AML-193 (cell line): Measurements from ENCODE around the gene ZMYND15.
"Not testable (repeated sequence)": the region's sequence is repeated elsewhere in the genome, so short reads cannot be mapped to it uniquely, and the experiment has no call there.

Experiments used
- DNase-seq, 2 experiments: peaks; one replicate each; lab custom pipeline; 2025; lab: John Stamatoyannopoulos, UW

The ZMYND15 gene, protein sequence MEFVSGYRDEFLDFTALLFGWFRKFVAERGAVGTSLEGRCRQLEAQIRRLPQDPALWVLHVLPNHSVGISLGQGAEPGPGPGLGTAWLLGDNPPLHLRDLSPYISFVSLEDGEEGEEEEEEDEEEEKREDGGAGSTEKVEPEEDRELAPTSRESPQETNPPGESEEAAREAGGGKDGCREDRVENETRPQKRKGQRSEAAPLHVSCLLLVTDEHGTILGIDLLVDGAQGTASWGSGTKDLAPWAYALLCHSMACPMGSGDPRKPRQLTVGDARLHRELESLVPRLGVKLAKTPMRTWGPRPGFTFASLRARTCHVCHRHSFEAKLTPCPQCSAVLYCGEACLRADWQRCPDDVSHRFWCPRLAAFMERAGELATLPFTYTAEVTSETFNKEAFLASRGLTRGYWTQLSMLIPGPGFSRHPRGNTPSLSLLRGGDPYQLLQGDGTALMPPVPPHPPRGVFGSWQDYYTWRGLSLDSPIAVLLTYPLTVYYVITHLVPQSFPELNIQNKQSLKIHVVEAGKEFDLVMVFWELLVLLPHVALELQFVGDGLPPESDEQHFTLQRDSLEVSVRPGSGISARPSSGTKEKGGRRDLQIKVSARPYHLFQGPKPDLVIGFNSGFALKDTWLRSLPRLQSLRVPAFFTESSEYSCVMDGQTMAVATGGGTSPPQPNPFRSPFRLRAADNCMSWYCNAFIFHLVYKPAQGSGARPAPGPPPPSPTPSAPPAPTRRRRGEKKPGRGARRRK

DNA sequence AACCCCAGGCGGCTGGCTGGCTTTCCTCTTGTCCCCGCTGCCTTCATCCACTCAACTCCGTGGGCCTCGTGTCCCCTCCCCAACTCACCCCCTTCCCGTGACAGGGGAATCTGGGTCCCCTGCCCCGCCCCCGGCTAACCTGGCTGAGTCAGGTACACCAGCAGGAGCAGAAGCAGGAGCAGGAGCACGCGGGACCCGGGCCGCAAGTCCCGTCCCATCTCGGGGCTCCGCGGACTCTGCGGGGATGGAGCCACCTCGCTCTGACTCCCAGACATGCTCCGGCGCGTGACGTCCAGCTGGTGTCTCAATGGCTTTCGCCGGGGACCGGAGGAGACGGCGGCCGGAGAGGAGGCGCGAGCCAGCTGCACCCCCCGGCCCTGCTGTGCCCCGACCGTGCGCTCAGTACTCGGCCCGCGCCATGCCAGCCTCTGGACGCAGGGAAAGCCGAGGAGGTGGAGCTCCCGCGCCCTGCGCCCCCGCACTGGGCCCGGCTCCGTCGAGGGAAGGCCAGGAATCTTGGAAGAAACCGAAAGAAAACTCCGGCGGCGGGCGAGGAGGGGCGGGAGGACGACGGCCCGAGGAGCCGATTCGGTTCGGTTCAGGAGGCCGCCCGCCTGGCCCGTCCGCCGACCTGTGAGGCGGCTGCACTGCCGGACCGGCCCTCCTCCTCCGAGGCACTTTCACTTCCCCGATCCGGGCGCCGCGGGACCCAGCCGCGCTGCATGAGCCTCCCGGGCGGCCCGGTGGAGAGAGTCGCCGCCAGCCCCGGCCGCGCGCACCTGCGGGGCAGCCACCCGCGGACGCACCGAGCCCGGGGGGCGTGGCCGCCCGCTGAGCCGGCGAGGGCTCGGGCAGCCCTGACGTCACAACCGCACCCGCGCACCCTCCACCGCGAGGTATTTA is at the start of gene ZMYND15, which contains the start of gene CXCL16:
Gene ZMYND15, plus strand, starts transcription at position 712 of the 903 bp plus-strand sequence. CDS start 716 bp downstream, outside the sequence.
Gene CXCL16, minus strand, starts transcription at position 807 of the 903 bp plus-strand sequence. Its CDS starts 589 bp downstream, at position 218.
- DNase-seq, result no peak

GRCh38 chr17:4689872-4690271 is 49.8 kb upstream of the ZMYND15 start:
- not testable (repeated sequence) for DNase-seq

GRCh38 chr17:4690745-4691144 is 48.9 kb upstream of the ZMYND15 start:
- DNase-seq, result no peak

- DNase-seq, result no peak
Measured at GRCh38 chr17:4691686-4692085, 47.9 kb upstream of the ZMYND15 start.

DNA sequence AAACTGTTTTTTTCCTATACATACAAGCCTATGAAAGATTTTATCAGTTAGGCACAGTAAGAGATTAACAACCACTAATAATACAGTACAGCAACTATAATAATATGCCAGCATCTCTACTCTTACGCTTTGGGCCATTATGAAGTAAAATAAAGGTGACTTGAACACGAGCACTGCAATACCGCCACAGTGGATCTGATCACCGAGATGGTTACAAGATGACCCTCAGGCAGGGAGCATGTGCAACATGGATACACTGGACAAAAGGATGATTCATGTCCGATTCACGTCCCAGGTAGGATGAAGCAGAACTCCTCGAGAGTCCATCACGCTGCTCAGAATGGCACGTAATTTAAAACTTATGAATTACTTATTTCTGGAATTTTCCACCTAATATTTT is 46.2 kb upstream of the ZMYND15 start:
- no peak for DNase-seq

DNA sequence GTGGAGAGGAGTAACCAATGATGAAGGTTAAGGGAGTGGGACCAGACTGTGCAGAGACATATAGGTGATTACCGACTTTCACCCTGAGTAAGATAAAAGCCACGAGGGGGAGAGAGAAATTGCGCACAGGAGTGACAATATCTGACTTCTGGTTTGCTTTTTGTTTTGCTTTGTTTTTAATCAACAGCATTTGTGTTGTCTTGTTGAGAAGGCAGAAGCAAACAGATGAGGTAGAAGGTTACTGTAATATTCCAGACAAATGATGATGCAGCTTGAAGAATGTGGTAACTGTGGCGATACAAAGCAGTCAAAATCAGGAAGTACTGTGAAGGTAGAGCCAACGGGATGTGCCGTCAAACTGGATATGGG is 43.2 kb upstream of the ZMYND15 start:
- no peak for DNase-seq

DNA sequence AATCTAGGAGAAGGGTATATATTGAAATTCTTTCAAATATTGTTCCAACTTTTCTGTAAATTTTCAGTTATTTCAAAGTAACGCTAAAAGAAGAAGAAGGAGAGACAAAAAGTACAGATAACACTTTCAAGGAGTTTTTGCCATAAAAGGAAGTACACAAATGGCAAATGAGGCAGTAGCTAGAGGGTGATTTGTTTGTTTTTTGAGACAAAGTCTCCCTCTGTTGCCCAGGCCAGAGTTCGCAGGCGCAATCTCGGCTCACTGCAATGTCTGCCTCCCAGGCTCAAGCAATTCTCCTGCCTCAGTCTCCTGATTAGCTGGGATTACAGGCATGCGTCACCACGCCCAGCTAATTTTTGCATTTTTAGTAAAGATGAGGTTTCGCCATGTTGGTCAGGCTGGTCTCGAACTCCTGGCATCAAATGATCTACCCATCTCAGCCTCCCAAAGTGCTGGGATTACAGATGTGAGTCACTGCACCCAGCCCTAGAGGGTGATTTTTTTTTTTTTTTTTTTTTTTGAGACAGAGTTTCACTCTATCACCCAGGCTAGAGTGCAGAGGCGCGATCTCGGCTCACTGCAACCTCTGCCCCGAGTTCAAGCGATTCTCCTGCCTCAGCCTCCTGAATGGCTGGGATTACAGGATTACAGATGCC is 40.1 kb upstream of the ZMYND15 start:
- DNase-seq, result not testable (repeated sequence)

- DNase-seq, result no peak
Measured at GRCh38 chr17:4701116-4701515, 38.5 kb upstream of the ZMYND15 start.

GRCh38 chr17:4703330-4703691 is 36.3 kb upstream of the ZMYND15 start:
- DNase-seq, result no peak

DNA sequence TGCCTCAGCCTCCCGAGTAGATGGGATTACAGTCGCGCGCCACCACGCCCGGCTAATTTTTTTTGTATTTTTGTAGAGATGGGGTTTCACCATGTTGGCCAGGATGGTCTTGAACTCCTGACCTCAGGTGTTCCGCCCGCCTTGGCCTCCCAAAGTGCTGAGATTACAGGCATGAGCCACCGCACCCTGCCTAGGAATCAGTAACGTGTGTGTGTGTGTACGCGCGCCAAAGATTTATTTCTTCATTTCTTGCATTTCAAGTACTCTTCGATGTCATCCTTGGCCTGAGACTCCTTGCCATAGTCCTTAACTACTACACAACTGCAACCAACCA is 35.1 kb upstream of the ZMYND15 start:
- not testable (repeated sequence) for DNase-seq

GRCh38 chr17:4704991-4705390 is 34.6 kb upstream of the ZMYND15 start:
- no peak for DNase-seq

GRCh38 chr17:4706121-4706520 is 33.5 kb upstream of the ZMYND15 start:
- no peak for DNase-seq

DNA sequence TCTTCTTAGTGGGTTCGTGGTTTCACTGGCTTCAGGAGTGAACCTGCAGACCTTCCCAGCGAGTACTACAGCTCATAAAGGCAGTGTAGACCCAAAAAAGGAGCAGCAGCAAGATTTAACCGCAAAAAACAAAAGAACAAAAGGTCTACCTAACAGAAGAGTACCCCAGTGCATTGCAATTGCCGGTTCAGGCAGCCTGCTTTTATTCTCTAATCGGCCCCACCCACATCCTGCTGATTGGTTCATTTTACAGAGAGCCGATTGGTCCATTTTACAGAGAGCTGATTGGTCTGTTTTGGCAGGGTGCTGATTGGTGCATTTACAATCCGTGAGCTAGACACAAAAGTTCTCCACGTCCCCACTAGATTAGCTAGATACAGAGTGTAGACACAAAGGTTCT is 31.2 kb upstream of the ZMYND15 start:
- no peak for DNase-seq

DNA sequence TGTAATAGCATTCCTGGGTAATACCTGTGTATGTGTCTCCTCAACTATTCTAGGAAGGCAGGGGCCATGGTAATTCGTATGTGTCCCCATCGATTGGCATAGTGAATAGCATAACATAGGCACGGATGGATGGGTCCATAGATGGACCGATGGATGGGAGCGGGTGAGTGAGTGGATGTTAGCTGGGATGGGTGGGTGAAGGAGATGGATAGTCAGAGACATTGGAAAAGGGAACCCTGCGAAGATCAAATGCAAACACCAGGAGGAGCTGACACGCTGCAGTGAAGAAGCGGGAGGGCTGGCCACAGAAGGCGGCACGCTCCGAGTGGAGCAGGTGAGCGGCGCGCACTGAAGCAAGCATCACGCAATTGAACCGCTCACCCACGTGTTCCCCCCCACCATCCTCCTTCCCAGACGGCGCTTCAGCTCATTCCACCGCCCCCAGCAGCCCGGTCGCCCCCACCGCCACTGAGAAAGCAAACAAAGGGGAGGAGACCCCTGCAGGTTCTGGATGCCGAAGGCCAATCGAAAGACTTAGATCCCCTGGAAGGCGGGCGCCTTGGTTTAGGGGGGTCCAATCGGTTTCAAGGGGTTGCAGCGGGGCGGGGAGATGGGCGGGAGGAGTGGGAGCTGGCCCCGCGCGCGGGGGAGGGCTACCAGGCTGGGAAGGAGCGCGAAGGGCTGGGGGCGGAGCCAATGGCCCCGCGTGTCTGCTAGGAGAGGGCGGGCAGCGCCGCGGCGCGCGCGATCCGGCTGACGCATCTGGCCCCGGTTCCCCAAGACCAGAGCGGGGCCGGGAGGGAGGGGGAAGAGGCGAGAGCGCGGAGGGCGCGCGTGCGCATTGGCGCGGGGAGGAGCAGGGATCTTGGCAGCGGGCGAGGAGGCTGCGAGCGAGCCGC is 29.6 kb upstream of the ZMYND15 start, which contains the start of gene ARRB2:
Gene ARRB2, plus strand, starts transcription at position 839 of the 899 bp plus-strand sequence. CDS start 90 bp downstream, outside the sequence.
- DNase-seq, result peak; percentile 66 to 77

DNA sequence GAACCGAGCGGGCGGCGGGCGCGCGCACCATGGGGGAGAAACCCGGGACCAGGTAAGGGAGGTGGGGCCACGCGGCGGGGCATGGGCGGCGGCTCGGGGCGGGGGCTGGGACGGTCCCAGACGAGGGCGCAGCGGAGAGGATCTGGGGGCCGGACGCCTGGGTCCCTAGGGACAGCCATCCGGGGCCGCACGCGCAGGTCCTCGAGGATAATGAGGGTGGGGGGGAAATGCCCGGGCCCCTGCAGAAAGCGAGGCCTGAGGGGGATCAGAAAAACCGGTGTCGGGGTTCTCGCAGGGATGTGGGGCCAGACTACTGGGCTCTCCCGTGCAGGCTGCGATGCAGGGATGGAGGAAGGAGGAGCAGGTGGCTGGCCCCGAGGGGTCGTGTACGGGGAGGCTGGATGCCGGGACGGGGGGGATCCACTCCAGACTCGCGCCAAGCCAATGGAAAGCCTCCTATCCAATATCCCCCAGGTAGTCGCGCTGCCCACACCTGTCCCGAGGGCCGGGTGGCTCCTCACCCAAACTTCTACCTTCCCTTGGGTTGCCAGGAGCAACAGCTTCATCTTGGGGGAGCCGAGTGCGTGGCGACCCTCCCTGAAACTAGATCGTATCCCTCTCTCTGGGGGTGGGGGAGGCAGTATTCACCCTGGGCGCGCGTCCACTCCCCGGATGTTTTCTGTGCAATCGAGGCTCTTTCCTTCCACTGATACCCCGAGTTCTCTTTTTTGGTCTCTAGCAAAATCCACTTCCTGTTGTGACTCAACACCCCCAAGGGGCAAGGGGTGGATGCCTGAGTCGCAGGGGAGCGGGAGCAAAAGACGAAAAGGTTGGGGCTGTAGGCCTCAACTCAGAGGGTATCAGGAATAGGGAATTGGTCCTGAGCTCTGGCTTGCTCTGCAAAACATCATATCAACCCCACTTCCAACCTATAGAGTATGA is 28.7 kb upstream of the ZMYND15 start:
- DNase-seq, result peak; percentile 53

DNA sequence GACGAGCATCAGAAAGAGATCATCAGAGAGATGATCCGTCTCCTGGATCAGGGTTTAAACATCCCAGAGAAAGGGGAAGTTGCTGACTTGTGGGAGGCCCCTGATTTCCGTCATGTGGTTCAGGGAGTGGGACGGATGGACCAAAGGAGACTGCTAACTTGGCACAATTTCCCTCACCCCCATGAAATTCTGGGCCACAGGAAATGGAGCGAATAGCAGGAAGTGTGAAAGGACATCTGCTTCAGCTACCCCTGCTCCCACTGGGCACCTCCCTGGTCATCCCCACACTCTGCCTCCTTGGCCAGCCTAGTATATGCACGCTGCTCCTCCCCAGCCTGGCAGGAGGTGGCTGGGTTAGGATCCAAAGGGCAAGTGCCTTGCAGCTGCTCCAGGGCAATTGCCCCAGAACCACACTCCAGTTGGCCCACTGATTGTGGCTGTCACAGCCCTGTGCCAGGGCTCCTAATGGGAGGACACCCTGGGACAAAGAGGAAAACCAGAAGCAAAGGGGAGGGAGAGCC is 27.9 kb upstream of the ZMYND15 start:
- DNase-seq, result peak; percentile 61 to 67

DNA sequence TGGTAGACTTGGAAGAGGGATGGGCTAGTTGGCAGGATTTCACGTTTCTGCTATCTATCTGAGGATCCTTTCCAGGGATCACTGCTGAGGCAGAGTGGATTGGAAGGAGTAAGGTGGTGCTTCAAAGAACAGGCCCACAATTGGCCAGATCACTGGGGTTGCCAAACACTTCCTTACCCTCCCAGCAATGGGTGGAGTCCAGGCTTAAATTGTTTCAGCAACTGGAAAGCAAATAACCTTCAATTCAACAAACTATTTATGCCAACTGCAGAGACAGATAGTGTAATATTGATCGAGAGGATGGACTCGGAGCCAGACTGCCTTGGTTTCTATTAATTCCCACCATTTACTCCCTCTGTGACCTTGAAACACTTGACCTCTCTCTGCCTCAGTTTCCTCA is 27.1 kb upstream of the ZMYND15 start:
- DNase-seq, result peak; percentile 33 to 37

- not testable (repeated sequence) for DNase-seq
Measured at GRCh38 chr17:4714340-4715062, 25.1 kb upstream of the ZMYND15 start.
